H1 (cell line): Measurements from ENCODE around the gene MGRN1. TPM values are rescaled to one million over a fixed set of nuclear protein-coding genes. Genes with fewer than 3 reads are reported as not detected.

Experiments used
- CTCF ChIA-PET: fragments of 300-600 bp; sonication (Branson Sonifier 250); formaldehyde crosslinking; loops from one replicate; lab custom pipeline; 2021; ENCODE audit not compliant: partially characterized antibody; lab: Charles Lee
- POLR2A ChIA-PET: fragments of 300-600 bp; sonication (Branson Sonifier 250); formaldehyde crosslinking; loops from one replicate; lab custom pipeline; 2021; ENCODE audit warnings: inconsistent platforms; ENCODE audit not compliant: partially characterized antibody; lab: Charles Lee
- DNase-seq, 2 experiments: peaks; one replicate each; pipeline versions ENCODE4 v3.0.0 to v3.0.0-alpha.2; 2010 to 2022; ENCODE audit warnings: low spot score in 2 of 2, low read depth in 1 of 2, mixed read lengths in 1 of 2
- FAIRE-seq: peaks from 2 replicates; lab custom pipeline; 2011; peaks lifted over from hg19 to GRCh38; lab: Jason Lieb, UNC
- H2AFZ ChIP-seq: 2 replicates; pipeline ENCODE4 v1.8.1; 2012; ENCODE audit warnings: low read length, inconsistent platforms
- H2AK5ac ChIP-seq: 2 replicates; pipeline ENCODE4 v1.6.1; 2013; ENCODE audit warnings: low read depth, low read length
- H2BK120ac ChIP-seq: replicated peaks from 2 replicates; pipeline ENCODE3; 2013; ENCODE audit warnings: low read depth, low read length, inconsistent platforms
- H2BK12ac ChIP-seq: 2 replicates; pipeline ENCODE4 v1.6.1; 2013; ENCODE audit warnings: low read depth, low read length
- H2BK15ac ChIP-seq: 2 replicates; pipeline ENCODE4 v1.6.1; 2013; ENCODE audit warnings: low read length
- H2BK20ac ChIP-seq: 2 replicates; pipeline ENCODE4 v1.6.1; 2013; ENCODE audit warnings: low read length
- H2BK5ac ChIP-seq: 2 replicates; pipeline ENCODE4 v1.6.1; 2013; ENCODE audit warnings: low read depth, low read length
- H3K14ac ChIP-seq: 2 replicates; pipeline ENCODE4 v1.6.1; 2013; ENCODE audit warnings: inconsistent platforms; ENCODE audit not compliant: insufficient read length
- H3K18ac ChIP-seq: 2 replicates; pipeline ENCODE4 v1.6.1; 2013; ENCODE audit warnings: low read length; ENCODE audit errors: extremely low read depth
- H3K23ac ChIP-seq: 2 replicates; pipeline ENCODE4 v1.6.1; 2013; ENCODE audit warnings: inconsistent platforms; ENCODE audit not compliant: insufficient read length
- H3K23me2 ChIP-seq: 2 replicates; pipeline ENCODE4 v1.6.1; 2013; ENCODE audit warnings: low read depth, low read length
- H3K27ac ChIP-seq: 2 replicates; pipeline ENCODE4 v1.6.1; 2011; ENCODE audit warnings: low read depth, low read length, inconsistent platforms
- H3K27me3 ChIP-seq, 4 experiments: replicated peaks in 1 of 4; 1 replicate in 1 of 4; 2 replicates in 3 of 4; pipeline versions ENCODE4 v1.6.1 to v1.8.1; 2011 to 2013; ENCODE audit warnings: low read length in 3 of 4, mild to moderate bottlenecking in 3 of 4, inconsistent platforms in 2 of 4, mixed read lengths in 2 of 4, moderate library complexity in 1 of 4; ENCODE audit not compliant: control insufficient read depth in 3 of 4, insufficient read depth in 3 of 4; ENCODE audit errors: extremely low read depth in 1 of 4
- H3K36me3 ChIP-seq, 4 experiments: 2 replicates each; pipeline versions ENCODE4 v1.6.1 to v1.8.1; 2011 to 2013; ENCODE audit warnings: mild to moderate bottlenecking in 4 of 4, low read length in 3 of 4, moderate library complexity in 2 of 4, control low read depth in 1 of 4, inconsistent platforms in 1 of 4; ENCODE audit not compliant: insufficient read depth in 4 of 4, control insufficient read depth in 2 of 4
- H3K4ac ChIP-seq: replicated peaks from 2 replicates; pipeline ENCODE3; 2013; ENCODE audit warnings: low read length, low read depth, mixed read lengths, inconsistent platforms; ENCODE audit not compliant: insufficient read length
- H3K4me1 ChIP-seq, 4 experiments: replicated peaks in 1 of 4; 1 replicate in 1 of 4; 2 replicates in 3 of 4; pipeline versions ENCODE4 v1.6.1 to v1.8.1; 2011 to 2013; ENCODE audit warnings: low read length in 3 of 4, inconsistent platforms in 2 of 4, mixed read lengths in 1 of 4; ENCODE audit not compliant: insufficient read depth in 4 of 4, control insufficient read depth in 3 of 4
- H3K4me2 ChIP-seq, 2 experiments: 2 replicates each; pipeline versions ENCODE4 v1.6.1 to v1.8.1; 2011 to 2013; ENCODE audit warnings: low read depth in 2 of 2, low read length in 2 of 2, control low read depth in 1 of 2, inconsistent platforms in 1 of 2, mild to moderate bottlenecking in 1 of 2; ENCODE audit not compliant: insufficient read depth in 1 of 2
- H3K4me3 ChIP-seq, 4 experiments: fragments of 200-600, 300-600 bp in 1 of 4; sonication (generic), shearing (Covaris generic), sonication (Bioruptor Twin) in 1 of 4; 2 replicates each; pipeline versions ENCODE4 v1.5.1 to v1.8.1; 2011 to 2016; ENCODE audit warnings: low read length in 4 of 4, low read depth in 3 of 4, control low read depth in 2 of 4, inconsistent platforms in 2 of 4, mild to moderate bottlenecking in 2 of 4, mixed read lengths in 1 of 4, moderate library complexity in 1 of 4; ENCODE audit not compliant: insufficient read depth in 2 of 4; ENCODE audit errors: extremely low read depth in 1 of 4
- H3K56ac ChIP-seq: replicated peaks from 2 replicates; pipeline ENCODE3; 2013; ENCODE audit warnings: low read depth, mild to moderate bottlenecking, mixed read lengths, low read length, inconsistent platforms; ENCODE audit not compliant: insufficient read length
- H3K79me1 ChIP-seq: 2 replicates; pipeline ENCODE4 v1.6.1; 2013; ENCODE audit warnings: low read depth, low read length, control low read depth
- H3K79me2 ChIP-seq, 2 experiments: 2 replicates each; pipeline versions ENCODE4 v1.6.1 to v1.8.1; 2012 to 2013; ENCODE audit warnings: low read length in 2 of 2, mild to moderate bottlenecking in 2 of 2, inconsistent platforms in 1 of 2; ENCODE audit not compliant: insufficient read depth in 2 of 2, control insufficient read depth in 1 of 2
- H3K9ac ChIP-seq, 4 experiments: replicated peaks in 1 of 4; 1 replicate in 1 of 4; 2 replicates in 3 of 4; pipeline versions ENCODE4 v1.6.1 to v1.8.1; 2011 to 2013; ENCODE audit warnings: low read depth in 3 of 4, low read length in 3 of 4, control low read depth in 2 of 4, mild to moderate bottlenecking in 2 of 4, moderate library complexity in 2 of 4, inconsistent platforms in 1 of 4; ENCODE audit errors: extremely low read depth in 1 of 4
- H3K9me3 ChIP-seq, 2 experiments: 2 replicates each; pipeline versions ENCODE4 v1.6.1 to v1.8.1; 2012 to 2013; ENCODE audit warnings: mild to moderate bottlenecking in 2 of 2, moderate library complexity in 2 of 2, control low read depth in 1 of 2, inconsistent platforms in 1 of 2, low read depth in 1 of 2, low read length in 1 of 2, mixed read lengths in 1 of 2; ENCODE audit not compliant: insufficient read depth in 2 of 2
- H4K20me1 ChIP-seq, 2 experiments: replicated peaks in 1 of 2; 2 replicates each; pipeline versions ENCODE3 to v1.8.1; 2011 to 2013; ENCODE audit warnings: inconsistent platforms in 2 of 2, low read length in 2 of 2, mild to moderate bottlenecking in 1 of 2; ENCODE audit not compliant: insufficient read depth in 2 of 2, control insufficient read depth in 1 of 2
- H4K5ac ChIP-seq: 2 replicates; pipeline ENCODE4 v1.6.1; 2013; ENCODE audit warnings: low read length, low read depth, mixed read lengths, inconsistent platforms; ENCODE audit not compliant: insufficient read length
- H4K8ac ChIP-seq: 2 replicates; pipeline ENCODE4 v1.8.0; 2013; ENCODE audit warnings: mild to moderate bottlenecking, moderate library complexity, low read length, inconsistent platforms; ENCODE audit not compliant: insufficient read depth; ENCODE audit errors: extremely low read depth
- H4K91ac ChIP-seq: replicated peaks from 2 replicates; pipeline ENCODE3; 2013; ENCODE audit warnings: low read length, mixed read lengths, inconsistent platforms; ENCODE audit not compliant: insufficient read length
- CHD2 ChIP-seq: IDR thresholded peaks from 2 replicates; pipeline ENCODE4 v1.6.1; 2012; ENCODE audit warnings: low read length, improper control_type of control experiment
- E2F6 ChIP-seq: IDR thresholded peaks from 2 replicates; pipeline ENCODE4 v1.6.1; 2012; ENCODE audit warnings: inconsistent platforms
- KDM1A ChIP-seq: fragments of 200-600, 300-600 bp; sonication (generic); IDR thresholded peaks from 2 replicates; pipeline ENCODE4 v1.7.1; 2016; ENCODE audit warnings: mild to moderate bottlenecking, low read length, borderline replicate concordance
- PHF8 ChIP-seq: fragments of 200-600 bp; sonication (generic); conservative IDR thresholded peaks from 2 replicates; pipeline ENCODE4 v1.7.1; 2012; ENCODE audit warnings: low read depth, mild to moderate bottlenecking, inconsistent platforms, low read length, moderate library complexity
- POLR2AphosphoS5 ChIP-seq: IDR thresholded peaks from 2 replicates; pipeline ENCODE4 v1.6.1; 2011; ENCODE audit warnings: low read depth, low read length
- SP4 ChIP-seq: IDR thresholded peaks from 2 replicates; pipeline ENCODE4 v1.6.1; 2012; ENCODE audit warnings: low read length, inconsistent platforms
- SRF ChIP-seq: IDR thresholded peaks from 2 replicates; pipeline ENCODE4 v1.6.1; 2011; ENCODE audit warnings: mild to moderate bottlenecking, low read depth, low read length, moderate library complexity
- SUZ12 ChIP-seq: fragments of 200-600 bp; sonication (generic); IDR thresholded peaks from 2 replicates; pipeline ENCODE4 v1.6.1; 2012; ENCODE audit warnings: mild to moderate bottlenecking, inconsistent platforms, low read length, moderate library complexity, mixed read lengths
- TCF12 ChIP-seq: IDR thresholded peaks from 2 replicates; pipeline ENCODE4 v1.6.1; 2011; ENCODE audit warnings: low read depth, mild to moderate bottlenecking, low read length
- ZNF274 ChIP-seq: IDR thresholded peaks from 2 replicates; pipeline ENCODE4 v1.7.0; 2012; ENCODE audit warnings: low read length, borderline replicate concordance; ENCODE audit errors: extremely low read depth
- WGBS, 2 experiments: shearing (Covaris generic) in 1 of 2; methylation state at CpG; one replicate each; pipeline versions ENCODE4 v1.1.6 to v1.1.7; 2013 to 2015; ENCODE audit warnings: low lambda C conversion rate in 2 of 2, mixed read lengths in 2 of 2, inconsistent platforms in 1 of 2, low coverage in 1 of 2, missing lambda C conversion rate in 1 of 2; ENCODE audit not compliant: insufficient replicate concordance in 2 of 2, insufficient coverage in 1 of 2, insufficient read length in 1 of 2; ENCODE audit errors: extremely low coverage in 1 of 2, missing lambda C conversion rate in 1 of 2; 5-methylcytosine and 5-hydroxymethylcytosine counted together
- polyA plus RNA-seq, 7 experiments: library from polyadenylated mRNA; depleted of rRNA in 3 of 7; stranded (reverse) in 5 of 7; unstranded in 2 of 7; fragments of >200 nt in 5 of 7; fragments of 200-250 nt in 2 of 7; gene quantifications; 1 replicate in 5 of 7; 2 replicates in 1 of 7; 4 replicates in 1 of 7; pipeline versions ENCODE4 v1.2.1 to v1.2.3, GENCODE V29; 2011 to 2013; ENCODE audit warnings: missing spikeins in 2 of 7, mixed read lengths in 2 of 7
- total RNA-seq: library from RNA; stranded (reverse); fragmentation: NEBNext Ultra II Directional; extraction: Animal tissue kit (Norgen Biotek cat#: 25700); gene quantifications from 2 replicates; pipeline ENCODE4 v1.2.1, GENCODE V29; 2021

Gene MGRN1
- total and polyA plus RNA-seq, 2 of the 8 experiments (the other 6 are each of a cell fraction or from before 2014, with no cell fraction given) = 15.0 to 82.3 TPM

- Histone ChIP-seq H3K79me1 (no peaks in the 10 kb centered on the region; the same call in 1 of the 2 replicates), H3K14ac (no peak overlapping the region), H3K9ac (no peak overlapping the region; a peak in 1 of 7 replicates), H2AFZ (no peak overlapping the region), H4K20me1 (peaks cover 0 to 19% of the 10 kb centered on the region in 2 experiments), H3K23me2 (no peaks in the 10 kb centered on the region), H3K4ac (no peak overlapping the region), H4K5ac (no peak overlapping the region), H3K36me3 (peaks cover 15 to 38% (median 37%) of the 10 kb centered on the region in 4 experiments), H3K4me2 (no peak overlapping the region), H3K4me3 (no peak overlapping the region), H2BK5ac (no peak overlapping the region), H3K27me3 (no peaks in the 10 kb centered on the region), H3K27ac (no peak overlapping the region), H3K56ac (no peak overlapping the region), H2AK5ac (no peak overlapping the region), H3K9me3 (no peaks in the 10 kb centered on the region), H4K8ac (no peak overlapping the region; the same call in 1 of the 2 replicates), H3K79me2 (no peaks in the 10 kb centered on the region), H2BK15ac (no peak overlapping the region), H3K4me1 (no peaks in the 10 kb centered on the region), H3K18ac (no peak overlapping the region), H2BK120ac (no peak overlapping the region), H3K23ac (no peak overlapping the region), H4K91ac (no peak overlapping the region), H2BK12ac (no peak overlapping the region), H2BK20ac (no peak overlapping the region)
- POLR2A ChIA-PET = interaction anchor here (1.1 kb wide), 1 partner anchor 8 kb away, joined by 3 read pairs; no protein-coding TSS in a partner anchor
- CTCF ChIA-PET = interaction anchor here (0.7 to 1.2 kb wide), 2 partner anchors 16 to 78 kb away, joined by 3 to 4 read pairs; no protein-coding TSS in a partner anchor
- TF ChIP-seq SRF = no peak
- TF ChIP-seq E2F6 = no peak
- no peak for TF ChIP-seq ZNF274
- TF ChIP-seq SP4 = no peak
- TF ChIP-seq PHF8 = no peak
- no peak for TF ChIP-seq SUZ12
- no peak for TF ChIP-seq POLR2AphosphoS5
- no peak for TF ChIP-seq CHD2
- TF ChIP-seq KDM1A = no peak
- no peak for TF ChIP-seq TCF12
- DNase-seq (no peak), FAIRE-seq (no peak)
- 92% methylated on average over 15 of the region's 17 CpGs; no CpG with 5 or more reads in 1 of the 2 experiments for WGBS, 2 experiments
Observed at GRCh38 chr16:4701791-4702465, 77.3 kb downstream of the MGRN1 start.
